ENCODE measurements around the gene PDZD7.

The PDZD7 gene

DNA sequence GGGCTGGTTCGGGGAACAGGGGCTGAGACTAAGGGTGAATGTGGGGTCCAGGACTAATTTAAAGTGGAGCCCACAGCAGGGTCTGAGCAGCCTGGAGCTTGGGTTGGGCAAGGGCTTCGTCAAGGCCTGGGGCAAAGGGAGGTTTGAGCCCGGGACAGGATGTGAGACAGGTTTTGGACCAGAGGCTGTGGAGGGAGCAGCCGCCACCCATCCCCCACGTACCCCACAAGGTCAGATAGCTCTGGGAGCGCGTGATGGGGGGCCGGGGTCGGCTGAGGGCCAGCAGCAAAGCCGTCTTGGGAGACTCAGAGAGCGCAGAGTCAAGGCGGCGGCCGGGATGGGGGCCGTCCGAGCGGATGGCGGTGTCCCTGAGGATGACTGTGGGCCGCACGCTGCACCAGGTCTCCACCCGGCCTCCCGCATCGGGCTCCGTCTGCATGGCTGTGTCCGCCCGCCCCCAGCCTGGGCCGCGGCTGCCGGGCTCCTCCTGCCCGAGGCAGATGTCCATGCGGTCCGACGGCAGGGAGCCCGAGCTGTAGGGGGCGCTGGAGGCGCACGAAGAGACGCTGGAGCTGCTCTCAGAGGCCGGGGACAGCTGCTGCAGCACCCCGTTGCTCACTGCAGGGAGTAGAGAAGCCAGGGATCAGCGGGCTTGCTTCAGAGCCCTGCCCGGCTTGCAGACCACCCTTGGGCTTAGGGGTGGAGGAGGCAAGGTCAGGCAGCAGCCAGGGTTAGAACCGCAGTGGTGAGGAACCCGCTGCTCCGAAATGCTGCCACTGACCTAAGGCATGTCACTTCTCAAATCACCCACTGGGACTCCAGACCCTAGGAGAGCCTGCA, 12.1 kb downstream of the PDZD7 start:
- DNase-seq (ENCODE audit: low spot score): peak; percentile 43

DNA sequence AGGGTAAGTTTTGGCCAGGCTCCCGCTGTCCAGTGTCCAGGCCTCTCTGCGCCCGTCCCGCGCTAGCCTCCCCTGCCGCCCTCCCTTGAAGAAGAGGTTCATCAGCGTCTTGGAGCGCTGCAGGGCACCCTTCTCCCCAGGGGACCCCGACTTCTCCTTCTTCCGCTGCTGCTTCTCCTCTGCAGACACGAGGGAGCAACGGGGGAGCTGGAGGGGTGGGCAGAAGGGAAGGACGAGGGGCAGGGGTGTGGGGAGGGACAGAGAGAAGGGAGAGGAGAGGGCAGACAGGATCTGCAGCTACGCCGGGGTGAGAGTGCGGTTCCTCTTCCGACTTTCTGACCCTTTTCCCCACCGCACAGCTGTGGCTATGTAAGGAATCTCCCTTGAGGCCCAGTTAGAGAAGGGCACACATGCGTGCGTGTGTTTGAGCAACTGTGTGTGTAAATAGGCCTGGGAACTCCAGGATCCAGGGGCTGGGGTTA, 12.8 kb downstream of the PDZD7 start:
- DNase-seq (ENCODE audit: low spot score): no peak

DNA sequence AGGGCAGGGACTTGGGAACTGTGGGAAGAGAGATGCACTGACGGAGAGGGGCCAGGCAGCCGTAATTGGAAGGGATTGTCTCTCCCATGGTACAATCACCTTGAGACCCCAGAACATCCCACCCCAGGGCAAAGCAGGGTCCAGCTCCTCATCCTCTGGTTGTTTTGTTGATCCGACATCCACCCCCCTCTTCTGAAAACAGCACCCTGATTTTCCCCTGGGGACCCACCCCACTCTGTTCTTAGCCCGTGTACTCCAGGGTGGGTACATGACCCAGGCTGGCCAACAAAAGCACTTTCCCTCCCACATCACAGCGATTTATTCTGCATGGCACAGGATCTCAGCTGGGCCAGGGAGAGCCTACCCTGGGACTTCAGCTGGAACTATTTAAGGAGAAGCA, 14.1 kb downstream of the PDZD7 start:
- no peak for DNase-seq (ENCODE audit: low spot score)

DNA sequence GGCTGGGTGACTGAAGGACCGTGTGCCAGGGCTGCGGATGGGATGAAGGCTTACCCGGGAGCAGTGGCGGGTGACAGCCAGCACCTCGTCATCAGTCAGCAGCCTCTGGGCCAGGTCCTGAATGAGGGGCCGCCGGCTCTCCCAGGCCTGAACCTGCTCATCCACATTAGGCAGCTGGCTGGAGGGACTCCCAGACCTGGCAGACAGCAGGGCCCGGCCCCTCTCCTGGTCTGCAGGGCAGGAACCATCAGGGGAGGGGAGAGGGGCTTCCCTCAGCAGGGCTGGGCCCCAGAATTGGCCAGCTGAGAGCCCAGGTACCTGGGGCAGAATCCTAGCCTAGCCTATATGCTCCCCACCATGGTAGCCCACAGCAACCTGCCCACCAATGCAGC, 15.4 kb downstream of the PDZD7 start:
- no peak for DNase-seq (ENCODE audit: low spot score)

DNA sequence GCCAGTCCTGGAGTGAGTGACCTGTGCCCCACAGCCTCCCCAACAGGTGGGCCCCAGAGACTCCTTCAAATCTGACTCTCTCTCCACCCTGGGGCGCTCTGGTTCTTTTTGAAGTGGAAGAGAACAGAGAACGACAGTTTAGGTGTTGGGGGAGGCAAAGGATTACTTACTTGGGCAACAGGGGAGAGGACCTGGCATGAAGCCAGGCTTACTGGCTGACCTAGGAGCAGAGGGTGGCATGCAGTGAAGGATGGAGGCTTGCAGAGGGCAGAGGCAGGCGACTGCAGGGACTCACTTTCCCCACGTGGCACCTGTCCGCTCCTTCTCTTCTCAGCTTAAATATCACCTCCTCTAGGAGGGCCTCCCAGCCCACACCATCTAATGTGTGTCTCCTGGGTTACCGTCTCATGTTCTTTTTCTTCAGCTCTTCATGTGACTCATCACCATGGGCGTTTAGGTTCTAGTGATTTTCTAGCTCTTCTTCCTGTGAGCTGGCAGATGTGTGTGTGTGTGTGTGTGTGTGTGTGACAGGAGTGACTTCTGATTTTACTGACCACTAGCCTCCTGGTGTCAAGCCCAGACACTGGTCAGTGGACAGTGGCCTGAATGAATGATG, 15.9 kb downstream of the PDZD7 start:
- DNase-seq (ENCODE audit: low spot score): peak; percentile 22

DNA sequence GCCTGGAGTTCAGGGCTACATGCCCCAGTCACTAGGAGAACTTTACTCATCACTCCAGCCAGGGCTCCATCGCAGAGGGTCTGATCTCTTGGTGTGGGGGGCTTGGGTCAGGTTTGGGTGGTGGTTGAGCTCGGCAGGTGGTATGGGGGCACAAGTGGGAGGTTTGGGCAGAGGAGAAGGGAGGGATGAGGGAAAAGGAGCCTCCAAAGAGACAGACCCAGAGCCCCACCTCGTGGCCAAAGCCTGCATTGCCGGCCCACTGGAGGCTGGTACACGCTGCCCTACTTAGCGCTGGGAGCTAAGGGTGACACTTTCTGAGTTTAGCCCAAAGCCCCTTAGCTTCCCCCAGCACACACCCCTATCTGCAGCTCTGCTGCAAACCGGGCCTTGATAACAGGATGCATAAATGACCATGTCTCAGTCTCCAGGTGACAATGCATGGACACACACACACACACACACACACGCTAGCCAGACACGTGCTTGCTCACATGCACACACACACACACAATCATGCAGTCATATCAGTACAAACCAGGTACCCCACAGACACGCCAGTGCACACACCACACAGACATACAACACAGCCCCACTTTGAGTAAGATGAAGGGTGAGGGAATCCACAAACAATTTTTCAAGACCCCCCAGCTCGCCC, 16.6 kb downstream of the PDZD7 start:
- peak; percentile 70 for DNase-seq (ENCODE audit: low spot score)

DNA sequence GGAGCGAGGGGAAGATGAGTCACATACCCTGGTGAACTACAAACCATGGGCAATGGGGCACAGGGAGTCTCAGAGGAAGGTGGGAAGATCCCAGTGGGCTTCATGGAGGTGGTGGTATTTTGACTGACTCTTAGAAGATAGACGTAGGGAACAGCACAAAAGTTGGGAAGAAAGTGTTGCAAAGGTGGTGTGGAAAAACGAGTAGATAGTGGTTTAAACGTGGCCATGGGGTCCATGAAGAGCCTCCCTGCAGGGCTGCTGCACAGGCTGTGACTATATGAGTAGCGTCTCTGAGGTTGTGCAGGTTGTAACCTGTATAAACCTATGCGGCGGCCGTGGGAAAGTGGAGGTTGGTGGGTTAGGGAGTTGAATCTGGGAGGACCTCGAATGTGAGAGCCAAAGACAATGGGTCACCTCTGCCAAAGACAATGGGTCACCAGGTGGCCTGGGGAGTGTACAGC, 17.5 kb downstream of the PDZD7 start:
- no peak for DNase-seq (ENCODE audit: low spot score)

DNA sequence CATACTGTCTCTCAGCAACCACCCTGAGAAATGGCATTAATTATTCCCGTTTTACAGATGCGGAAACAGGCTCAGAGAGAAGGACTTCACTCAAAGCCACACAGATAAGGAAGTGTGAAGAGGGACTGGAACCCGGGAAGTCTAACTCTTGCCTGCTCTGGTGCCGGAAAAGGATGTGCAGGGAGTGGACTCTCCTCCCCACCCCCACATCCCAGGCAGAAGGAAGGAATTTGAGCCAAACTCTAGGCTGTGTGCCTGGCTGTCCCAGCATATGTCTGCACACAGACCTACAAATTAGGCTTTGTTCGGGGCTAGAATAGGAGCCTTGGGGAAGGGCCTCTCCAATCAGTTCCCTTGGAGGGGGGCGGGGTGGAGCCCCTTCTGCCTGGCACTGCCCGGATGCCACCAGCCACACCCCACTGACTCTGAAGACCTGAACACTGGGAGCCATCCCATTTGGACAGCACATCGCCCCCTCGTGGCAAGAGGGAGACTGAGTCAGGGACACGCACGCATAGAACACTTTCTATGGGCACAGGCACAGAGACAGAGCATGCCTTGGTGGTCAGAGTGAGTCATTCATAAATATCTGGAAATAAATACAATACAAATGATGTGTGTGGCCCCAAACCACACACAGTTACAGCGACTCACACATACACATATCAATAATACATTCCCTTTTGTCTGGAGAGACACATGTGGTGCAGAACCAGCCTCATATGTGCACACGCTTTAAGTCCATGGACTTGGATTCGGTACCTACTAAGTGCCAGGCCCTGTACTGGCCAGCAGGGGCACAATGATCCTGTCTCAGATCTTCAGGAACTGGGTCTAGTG, 18.2 kb downstream of the PDZD7 start:
- DNase-seq (ENCODE audit: low spot score): peak; percentile 89

DNA sequence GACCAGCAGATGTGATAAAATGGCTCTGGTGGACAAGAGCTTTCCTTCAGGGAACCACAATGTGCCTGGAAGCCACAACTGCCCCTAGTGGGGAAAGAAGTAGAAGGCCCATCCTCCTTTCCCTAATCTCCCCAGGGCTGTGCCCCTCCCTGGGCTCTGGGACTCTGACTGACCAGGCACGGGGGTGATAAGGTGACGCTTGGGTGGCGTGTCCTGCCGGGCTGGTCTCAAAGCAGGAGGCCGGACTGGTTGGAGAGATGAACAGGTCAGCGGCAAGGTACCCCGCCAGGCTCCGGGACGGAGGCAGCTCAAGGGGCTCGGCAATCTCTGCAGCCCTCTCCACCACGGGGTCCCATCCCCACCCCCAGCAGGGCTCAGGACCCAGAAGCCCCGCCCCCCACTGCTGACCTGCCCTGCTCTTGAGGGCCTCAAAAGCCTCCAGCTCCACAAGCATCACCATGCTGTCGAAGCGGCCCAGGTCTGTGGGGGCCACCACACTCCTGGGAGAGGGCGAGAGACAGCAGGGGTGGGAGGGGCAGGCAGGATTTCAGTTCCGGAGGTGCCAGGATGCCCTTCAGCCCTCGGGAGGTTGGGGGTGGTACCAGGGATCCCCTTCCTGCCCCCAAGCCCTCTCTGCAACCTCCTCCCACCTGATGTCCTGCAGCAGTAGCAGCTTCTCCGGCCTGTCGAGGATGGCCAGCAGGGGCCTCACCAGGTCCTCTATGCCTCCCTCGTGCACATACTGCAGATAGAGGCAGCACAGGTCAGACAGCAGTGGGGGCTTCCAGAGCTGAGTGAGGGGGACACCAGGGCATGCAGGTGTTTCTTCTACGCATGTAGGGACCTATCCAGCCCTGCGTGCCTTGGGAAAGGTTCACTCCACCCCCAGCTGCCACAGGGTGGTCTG, 19.2 kb downstream of the PDZD7 start:
- no peak for DNase-seq (ENCODE audit: low spot score)

DNA sequence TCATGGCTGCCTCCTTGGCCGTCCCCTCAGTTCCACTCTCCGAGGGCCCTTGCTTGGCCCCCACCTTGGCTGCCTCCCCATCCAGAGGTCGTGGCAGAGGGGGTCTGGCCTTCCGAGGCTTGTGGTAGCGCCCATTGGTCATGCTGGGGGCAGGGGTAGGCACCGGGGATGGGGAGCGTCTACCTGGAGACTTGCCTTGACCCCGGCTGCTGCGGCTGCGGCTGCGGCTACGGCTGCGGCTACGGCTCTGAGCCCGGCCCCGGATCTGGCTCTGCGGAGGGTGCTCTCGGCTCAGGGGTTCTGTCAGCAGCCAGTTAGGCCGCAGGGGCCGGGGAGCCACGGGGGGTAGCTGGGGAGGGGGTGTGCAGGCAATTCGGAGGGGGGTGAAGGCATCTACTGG, 20.6 kb downstream of the PDZD7 start:
- DNase-seq (ENCODE audit: low spot score): no peak

DNA sequence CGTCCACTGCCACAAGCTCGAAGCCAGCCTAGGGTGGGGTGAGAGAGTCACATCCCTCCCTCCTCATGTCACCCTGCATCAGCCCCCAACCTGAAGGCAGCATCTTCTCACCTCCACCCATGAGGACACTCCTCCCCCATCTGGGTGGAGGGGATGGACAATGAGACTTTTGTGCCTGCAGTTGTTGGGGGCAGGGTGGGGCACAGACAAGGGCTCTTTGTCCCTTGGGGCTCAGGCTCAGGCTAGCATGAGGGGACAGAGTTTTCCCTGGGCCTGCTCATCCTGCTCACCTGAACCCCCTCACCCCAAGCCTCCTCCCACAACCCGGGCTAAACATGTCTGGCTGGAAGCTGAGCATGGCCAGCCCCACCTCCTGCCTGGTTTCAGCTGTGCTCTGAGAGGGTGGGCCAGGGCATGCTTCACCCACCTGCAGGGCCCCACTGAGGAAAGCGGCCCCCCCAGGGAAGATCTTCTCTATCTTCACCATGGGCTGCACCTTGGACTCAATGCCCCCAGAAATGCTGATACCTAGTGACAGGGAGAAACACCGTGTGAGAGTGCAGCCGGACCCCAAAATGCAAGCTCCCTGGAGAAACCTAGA, 22.0 kb downstream of the PDZD7 start:
- DNase-seq (ENCODE audit: low spot score): no peak

DNA sequence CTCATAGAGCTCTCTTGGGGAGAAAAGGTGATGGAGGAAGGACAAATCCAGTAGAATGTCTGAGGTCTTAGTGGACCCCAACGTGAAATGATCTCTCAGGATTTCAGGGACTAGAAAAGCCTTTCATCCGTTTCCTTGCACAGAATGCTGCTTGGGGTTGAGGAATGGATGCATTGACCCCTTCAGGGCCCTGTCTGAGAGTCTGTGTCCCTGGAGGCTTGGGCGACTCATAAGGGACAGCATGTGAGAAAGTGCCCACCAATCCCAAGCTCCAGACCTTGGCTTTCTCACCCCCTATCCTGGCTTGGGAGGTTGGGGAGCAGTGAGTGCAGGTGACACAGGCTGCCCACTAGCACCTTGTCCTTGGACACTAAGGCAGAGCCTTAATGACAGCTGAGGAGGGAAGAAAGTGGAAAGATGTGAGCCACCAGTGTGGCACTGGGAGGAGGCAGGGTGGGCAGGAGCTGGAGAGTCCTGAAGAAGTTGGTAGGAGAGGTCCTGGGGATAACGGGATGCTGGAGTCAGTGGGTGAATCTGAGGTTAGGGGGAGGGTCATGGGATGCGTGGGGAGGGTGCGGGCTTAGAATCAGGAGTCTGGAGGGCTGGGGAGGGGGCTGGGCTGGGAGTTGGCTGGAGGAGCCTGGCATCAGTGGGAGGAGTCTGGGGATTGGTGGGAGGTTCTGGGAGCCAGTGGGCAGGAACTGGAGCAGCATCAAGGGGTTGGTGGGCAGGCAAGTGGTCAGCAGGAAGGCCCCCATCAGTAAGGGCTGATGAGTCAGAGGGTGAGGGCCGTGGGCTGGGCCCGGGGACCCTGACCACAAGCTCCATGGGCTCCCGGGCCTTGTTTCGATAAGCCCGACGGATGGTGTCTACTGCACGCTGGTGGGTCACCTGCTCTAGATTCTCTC, 22.8 kb downstream of the PDZD7 start:
- no peak for DNase-seq (ENCODE audit: low spot score)

DNA sequence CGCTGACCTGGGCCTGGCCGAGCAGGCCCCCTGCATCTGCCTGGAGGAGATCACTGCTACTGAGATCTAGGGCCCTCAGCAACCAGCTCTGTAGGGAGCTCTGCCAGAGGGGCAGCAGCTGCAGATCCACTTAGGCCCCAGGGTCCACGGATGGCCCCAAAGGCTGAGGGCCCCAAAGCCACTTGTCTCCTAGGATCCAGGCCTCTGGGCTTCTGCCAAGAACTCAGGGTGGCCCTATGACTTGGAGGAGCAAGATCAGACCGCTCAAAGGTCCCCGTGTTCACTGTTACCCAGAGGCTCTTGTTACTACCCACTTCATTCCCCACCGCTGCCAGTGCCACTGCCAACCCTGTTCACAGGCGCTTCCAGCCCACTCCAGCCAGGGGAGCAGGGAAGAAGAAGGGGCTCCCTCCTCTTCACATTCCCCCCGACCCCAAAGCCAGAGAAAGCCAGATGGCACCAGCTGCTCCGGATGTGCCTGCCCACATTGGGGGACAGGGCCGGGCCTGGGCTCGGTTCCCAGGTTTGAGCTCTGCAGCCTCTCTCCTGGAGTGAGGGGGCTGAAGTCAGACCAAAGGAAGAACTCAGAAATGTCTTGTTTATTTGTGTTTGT, 23.7 kb downstream of the PDZD7 start:
- DNase-seq (ENCODE audit: low spot score): no peak

DNA sequence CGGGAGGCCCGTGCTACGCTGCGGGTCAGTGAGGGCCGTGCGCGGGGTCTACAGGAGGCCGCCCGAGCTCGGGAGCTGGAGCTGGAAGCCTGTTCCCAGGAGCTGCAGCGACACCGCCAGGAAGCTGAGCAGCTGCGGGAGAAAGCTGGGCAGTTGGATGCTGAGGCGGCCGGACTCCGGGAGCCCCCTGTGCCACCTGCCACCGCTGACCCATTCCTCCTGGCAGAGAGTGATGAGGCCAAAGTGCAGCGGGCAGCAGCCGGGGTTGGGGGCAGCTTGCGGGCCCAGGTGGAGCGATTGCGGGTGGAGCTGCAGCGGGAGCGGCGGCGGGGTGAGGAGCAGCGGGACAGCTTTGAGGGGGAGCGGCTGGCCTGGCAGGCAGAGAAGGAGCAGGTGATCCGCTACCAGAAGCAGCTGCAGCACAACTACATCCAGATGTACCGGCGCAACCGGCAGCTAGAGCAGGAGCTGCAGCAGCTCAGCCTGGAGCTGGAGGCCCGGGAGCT, 24.3 kb downstream of the PDZD7 start:
- DNase-seq (ENCODE audit: low spot score): no peak

DNA sequence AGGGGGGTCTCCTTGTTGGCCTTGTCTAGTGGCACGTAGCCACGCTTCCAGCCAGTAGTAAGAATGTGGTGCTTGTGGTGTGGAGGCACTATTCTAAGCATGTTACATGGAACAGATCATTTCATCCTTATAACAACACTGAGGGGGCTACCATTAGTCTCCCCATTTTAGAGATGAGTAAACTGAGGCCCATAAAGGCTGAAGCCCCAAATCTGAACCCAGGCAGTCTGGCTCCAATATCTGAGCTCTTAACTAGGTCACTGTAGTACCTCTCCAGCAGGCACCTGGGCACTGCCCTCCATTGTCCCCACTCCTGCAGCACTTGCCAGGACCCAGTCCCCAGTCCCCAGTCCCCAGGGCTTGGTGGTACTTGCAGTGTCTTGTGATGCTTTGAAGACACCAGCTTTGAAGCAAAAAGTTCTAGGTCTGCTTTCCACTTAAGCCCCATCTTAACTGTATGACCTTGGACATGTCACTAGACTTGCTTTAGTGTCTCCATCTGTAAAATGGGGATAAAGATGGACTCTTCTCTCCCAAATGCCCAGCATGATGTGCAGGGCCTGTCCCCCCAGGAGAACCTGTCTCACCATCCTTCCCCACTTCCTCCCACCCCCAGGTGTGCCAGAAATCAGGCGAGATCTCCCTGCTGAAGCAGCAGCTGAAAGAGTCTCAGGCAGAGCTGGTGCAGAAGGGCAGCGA, 24.9 kb downstream of the PDZD7 start:
- DNase-seq (ENCODE audit: low spot score): no peak

DNA sequence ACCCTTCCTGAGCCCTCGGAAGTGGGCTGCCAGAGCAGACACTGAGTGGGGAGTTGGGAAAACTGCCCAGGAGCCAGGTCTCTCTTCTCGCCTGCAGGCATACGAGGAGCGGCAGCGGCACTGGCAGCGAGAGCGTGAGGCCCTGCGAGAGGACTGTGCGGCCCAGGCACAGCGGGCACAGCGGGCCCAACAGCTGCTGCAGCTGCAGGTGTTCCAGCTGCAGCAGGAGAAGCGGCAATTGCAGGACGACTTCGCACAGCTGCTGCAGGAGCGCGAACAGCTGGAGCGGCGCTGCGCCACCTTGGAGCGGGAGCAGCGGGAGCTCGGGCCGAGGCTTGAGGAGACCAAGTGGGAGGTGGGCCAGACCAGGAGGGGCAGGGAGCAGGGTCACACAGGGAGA, 25.6 kb downstream of the PDZD7 start:
- DNase-seq (ENCODE audit: low spot score): no peak

DNA sequence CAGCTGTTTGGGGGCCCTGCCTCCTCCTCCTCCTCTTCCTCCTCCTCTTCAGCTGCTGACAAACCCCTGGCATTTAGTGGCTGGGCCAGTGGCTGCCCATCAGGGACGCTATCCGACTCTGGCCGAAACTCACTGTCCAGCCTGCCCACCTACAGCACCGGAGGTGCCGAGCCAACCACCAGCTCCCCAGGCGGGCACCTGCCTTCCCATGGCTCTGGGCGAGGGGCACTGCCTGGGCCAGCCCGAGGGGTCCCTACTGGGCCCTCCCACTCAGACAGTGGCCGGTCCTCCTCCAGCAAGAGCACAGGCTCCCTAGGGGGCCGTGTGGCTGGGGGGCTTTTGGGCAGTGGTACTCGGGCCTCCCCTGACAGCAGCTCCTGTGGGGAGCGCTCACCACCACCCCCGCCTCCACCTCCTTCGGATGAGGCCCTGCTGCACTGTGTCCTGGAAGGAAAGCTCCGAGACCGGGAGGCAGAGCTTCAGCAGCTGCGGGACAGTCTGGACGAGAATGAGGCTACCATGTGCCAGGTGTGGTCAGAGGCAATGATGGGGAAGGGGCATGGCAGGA, 27.2 kb downstream of the PDZD7 start:
- no peak for DNase-seq (ENCODE audit: low spot score)

DNA sequence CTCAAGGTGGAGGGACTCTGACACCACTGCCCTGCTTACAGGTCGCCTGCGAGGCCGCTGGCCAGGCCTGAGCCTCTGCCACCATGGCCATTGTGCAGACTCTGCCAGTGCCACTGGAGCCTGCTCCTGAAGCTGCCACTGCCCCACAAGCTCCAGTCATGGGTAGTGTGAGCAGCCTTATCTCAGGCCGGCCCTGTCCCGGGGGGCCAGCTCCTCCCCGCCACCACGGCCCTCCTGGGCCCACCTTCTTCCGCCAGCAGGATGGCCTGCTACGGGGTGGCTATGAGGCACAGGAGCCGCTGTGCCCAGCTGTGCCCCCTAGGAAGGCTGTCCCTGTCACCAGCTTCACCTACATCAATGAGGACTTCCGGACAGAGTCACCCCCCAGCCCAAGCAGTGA, 28.5 kb downstream of the PDZD7 start:
- no peak for DNase-seq (ENCODE audit: low spot score)
